Measurements from ENCODE around the gene BZW2.
"Not testable (repeated sequence)": the region's sequence is repeated elsewhere in the genome, so short reads cannot be mapped to it uniquely, and the experiment has no call there.

BZW2 gene

GRCh38 chr7:16652888-16653287 lies 6.9 kb downstream of the BZW2 start:
- no peak overlapping the region for H3K4me3 ChIP-seq (ENCODE audit: low read length)
- no peak for TF ChIP-seq ZNF274 (IDR thresholded peaks at IDR 0.05; ENCODE audit: low read depth, low read length)

DNA sequence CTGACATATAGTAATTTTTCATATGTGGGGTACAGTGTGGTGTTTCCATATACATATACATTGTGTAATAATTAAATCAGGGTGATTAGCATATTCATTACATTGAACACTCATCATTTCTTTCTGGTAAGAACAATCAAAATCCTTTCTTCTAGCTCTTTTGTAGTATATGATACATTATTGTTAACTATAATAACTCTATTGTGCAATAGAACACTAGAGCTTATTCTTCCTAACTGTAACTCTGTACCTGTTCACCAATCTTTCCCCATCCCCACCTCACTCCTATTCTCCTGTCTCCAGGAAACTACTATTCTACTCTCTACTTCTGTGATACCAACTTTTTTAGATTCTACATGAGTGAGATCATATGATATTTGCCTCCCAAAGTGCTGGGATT lies 9.4 kb downstream of the BZW2 start:
- no peak overlapping the region for H3K4me3 ChIP-seq (ENCODE audit: low read length)
- TF ChIP-seq ZNF274 (IDR thresholded peaks at IDR 0.05; ENCODE audit: low read depth, low read length), result no peak

DNA sequence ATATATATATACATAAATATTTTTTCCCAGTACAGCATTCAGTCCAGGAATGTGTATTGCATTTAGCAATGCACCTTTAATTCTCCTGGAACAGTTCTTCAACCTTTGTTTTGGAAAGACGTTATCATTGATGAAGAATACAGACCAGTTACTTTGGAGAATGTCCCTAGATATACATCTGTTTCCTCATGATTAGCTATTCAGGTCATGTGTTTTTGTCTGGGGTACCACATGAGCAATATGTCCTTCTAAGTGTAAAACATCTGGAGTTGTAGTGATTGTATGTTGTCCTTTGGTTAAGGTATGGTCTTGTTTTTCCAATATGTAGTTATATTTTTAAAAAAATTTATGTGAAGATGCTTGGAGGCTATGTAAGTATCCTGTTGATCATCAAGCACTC lies 10.2 kb downstream of the BZW2 start:
- TF ChIP-seq ZNF274 (IDR thresholded peaks at IDR 0.05; ENCODE audit: low read depth, low read length), result no peak

GRCh38 chr7:16657656-16658279 lies 11.8 kb downstream of the BZW2 start:
- no peak for TF ChIP-seq ZNF274 (IDR thresholded peaks at IDR 0.05; ENCODE audit: low read depth, low read length)
- H3K4me3 ChIP-seq (ENCODE audit: low read length), result no peak overlapping the region

More for the DNA sequence above, 10.2 kb downstream of the BZW2 start:
- no peak overlapping the region for H3K4me3 ChIP-seq (ENCODE audit: low read length)

DNA sequence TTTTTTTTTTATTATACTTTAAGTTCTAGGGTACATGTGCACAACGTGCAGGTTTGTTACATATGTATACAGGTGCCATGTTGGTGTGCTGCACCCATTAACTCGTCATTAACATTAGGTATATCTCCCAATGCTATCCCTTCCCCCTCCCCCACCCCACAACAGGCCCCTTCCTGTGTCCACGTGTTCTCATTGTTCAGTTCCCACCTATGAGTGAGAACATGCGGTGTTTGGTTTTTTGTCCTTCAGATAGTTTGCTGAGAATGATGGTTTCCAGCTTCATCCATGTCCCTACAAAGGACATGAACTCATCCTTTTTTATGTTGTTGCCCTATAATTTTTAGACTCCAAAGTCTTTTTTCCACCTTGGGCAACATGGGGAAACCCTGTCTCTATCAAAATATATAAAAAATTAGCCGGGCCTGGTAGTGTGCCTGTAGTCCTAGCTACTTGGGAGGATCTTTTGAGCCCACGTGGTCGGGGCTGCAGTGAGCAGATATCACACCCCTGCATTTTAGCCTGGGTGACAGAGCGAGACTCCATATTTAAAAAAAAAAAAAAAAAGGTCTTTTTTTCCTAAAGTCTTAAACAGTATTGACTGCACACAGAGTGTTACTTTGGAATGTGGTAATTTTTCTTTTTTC lies 14.0 kb downstream of the BZW2 start:
- not testable (repeated sequence) for H3K4me3 ChIP-seq (ENCODE audit: low read length)

GRCh38 chr7:16660702-16661464 lies 14.9 kb downstream of the BZW2 start:
- no peak overlapping the region for H3K4me3 ChIP-seq (ENCODE audit: low read length)
- no peak for TF ChIP-seq ZNF274 (IDR thresholded peaks at IDR 0.05; ENCODE audit: low read depth, low read length)

GRCh38 chr7:16661924-16662323 lies 15.9 kb downstream of the BZW2 start:
- no peak for TF ChIP-seq ZNF274 (IDR thresholded peaks at IDR 0.05; ENCODE audit: low read depth, low read length)
- H3K4me3 ChIP-seq (ENCODE audit: low read length), result no peak overlapping the region

- TF ChIP-seq ZNF274 (IDR thresholded peaks at IDR 0.05; ENCODE audit: low read depth, low read length), result no peak
- no peak overlapping the region for H3K4me3 ChIP-seq (ENCODE audit: low read length)
These were observed 21.4 kb downstream of the BZW2 start for GRCh38 chr7:16667355-16667754.

GRCh38 chr7:16668049-16668858 lies 22.3 kb downstream of the BZW2 start:
- no peak for TF ChIP-seq ZNF274 (IDR thresholded peaks at IDR 0.05; ENCODE audit: low read depth, low read length)
- no peak overlapping the region for H3K4me3 ChIP-seq (ENCODE audit: low read length)

- no peak overlapping the region for H3K4me3 ChIP-seq (ENCODE audit: low read length)
- TF ChIP-seq ZNF274 (IDR thresholded peaks at IDR 0.05; ENCODE audit: low read depth, low read length), result no peak
These were observed 23.0 kb downstream of the BZW2 start for GRCh38 chr7:16668978-16669377.

DNA sequence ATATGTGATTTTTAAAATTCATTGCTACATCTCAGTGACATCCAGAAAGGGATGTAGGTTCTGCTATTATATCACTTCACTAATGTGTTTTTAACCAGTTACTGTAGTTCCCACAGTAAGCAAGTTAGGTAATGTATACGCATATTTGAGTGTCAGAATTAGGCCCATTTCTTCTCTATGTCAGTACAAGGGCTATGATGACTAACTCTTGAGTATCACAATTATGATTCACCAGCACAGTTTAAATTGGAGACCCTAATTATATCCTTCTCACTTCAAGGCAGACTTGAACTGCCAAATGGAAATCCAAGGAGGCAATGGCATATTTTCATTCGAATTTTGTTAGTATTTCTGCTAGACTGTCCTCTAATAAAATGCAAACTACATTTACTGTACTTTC lies 23.6 kb downstream of the BZW2 start:
- no peak overlapping the region for H3K4me3 ChIP-seq (ENCODE audit: low read length)
- no peak for TF ChIP-seq ZNF274 (IDR thresholded peaks at IDR 0.05; ENCODE audit: low read depth, low read length)

DNA sequence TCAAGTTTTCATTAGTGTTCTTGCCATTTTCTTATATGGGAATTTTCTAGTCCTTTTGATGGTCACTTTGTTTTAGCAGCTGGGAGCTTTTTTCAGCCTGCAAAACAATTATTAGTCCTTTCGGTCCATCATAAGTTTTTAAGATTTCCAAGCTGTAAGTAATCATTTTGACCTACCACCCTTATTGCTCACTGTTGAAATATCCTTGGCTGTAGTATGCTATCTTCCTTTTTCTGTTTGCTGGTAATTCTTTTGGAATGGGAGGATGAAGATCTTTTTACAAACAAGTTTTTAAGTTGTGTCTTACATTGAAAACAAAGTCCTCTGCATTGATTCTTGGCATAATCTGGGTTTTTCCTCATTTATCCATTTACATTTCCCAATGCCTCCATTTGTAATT lies 24.0 kb downstream of the BZW2 start:
- no peak overlapping the region for H3K4me3 ChIP-seq (ENCODE audit: low read length)
- no peak for TF ChIP-seq ZNF274 (IDR thresholded peaks at IDR 0.05; ENCODE audit: low read depth, low read length)

DNA sequence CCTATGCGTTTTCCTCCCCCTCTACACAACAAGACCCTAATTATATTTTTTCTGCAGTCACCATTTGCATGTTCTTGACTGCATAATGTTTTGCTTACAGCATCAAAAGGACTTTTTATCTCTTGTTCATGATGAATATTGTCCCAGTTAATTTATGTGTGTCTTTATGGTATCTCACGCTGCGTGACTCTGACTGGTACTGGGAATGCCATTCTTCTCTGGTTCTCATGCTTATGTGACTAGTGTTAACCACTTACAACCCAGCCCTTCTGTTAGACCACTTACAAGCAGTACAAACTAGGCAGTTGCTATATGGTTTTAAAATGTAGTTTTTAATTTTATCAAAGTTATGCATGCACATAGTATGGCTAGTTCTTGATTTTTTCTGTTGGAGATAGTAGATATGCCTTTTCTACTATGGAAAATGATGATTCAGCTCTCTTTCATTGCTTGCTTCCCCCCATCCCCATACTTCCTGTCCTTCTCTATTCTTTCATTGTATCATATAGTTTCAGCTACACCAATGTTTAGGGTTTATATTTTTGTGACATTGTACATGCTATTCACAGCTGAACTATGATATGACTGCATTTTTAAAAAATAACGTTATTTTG lies 24.9 kb downstream of the BZW2 start:
- no peak for TF ChIP-seq ZNF274 (IDR thresholded peaks at IDR 0.05; ENCODE audit: low read depth, low read length)
- H3K4me3 ChIP-seq (ENCODE audit: low read length), result no peak overlapping the region

DNA sequence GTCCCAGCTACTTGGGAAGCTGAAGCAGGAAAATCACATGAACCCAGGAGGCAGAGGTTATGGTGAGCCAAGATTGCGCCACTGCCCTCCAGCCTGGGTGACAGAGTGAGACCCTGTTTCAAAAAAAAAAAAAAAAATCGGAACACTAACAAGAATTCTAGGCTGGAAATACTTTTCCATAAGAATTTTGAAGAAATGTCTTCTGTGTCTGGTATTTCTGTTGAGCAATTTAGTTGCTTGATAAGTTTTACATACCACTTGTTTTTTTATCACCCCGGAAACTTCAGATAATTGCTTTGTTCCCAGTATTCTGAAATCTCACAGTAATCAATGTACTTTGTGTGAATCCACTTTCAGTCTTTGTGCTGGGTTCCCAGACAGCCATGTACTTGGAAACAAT lies 25.8 kb downstream of the BZW2 start:
- no peak for TF ChIP-seq ZNF274 (IDR thresholded peaks at IDR 0.05; ENCODE audit: low read depth, low read length)

More for the DNA sequence above, 25.8 kb downstream of the BZW2 start:
- no peak overlapping the region for H3K4me3 ChIP-seq (ENCODE audit: low read length)

Measured in GM08714 (cell line).